K562 (cell line): ENCODE data around the gene CCDC60. TPM values are rescaled to one million over a fixed set of nuclear protein-coding genes. Genes with fewer than 3 reads are reported as not detected.

Experiments
- ATAC-seq: fragments of 200-7000 bp; cut with Tn5 transposase; 3 replicates; pipeline ENCODE4 v1.9.1; 2020; ENCODE audit warnings: moderate library complexity
- BruUV-seq: library from RNA; stranded (reverse); fragments of 400-500 nt; replicated peaks from 2 replicates; lab custom pipeline; 2021; lab: Mats Ljungman, UMichigan
- CTCF ChIA-PET: fragments of 300-600 bp; formaldehyde crosslinking; extraction: SDS; loops from one replicate; lab custom pipeline; 2021; ENCODE audit warnings: low intra/inter-chr PET ratio; lab: Yijun Ruan, JAX
- POLR2A ChIA-PET: fragments of 300-600, 350-650 bp; sonication (Branson Sonifier 250); formaldehyde crosslinking; extraction: SDS; loops from one replicate; lab custom pipeline; 2021; ENCODE audit warnings: antibody characterized with exemption, inconsistent platforms; lab: Yijun Ruan, JAX
- DNase-seq, 4 experiments: peaks; one replicate each; pipeline versions ENCODE4 v3.0.0 to v3.0.0-alpha.2; 2011 to 2018; ENCODE audit warnings: low spot score in 3 of 4, mixed read lengths in 3 of 4; ENCODE audit errors: extremely low read depth in 1 of 4
- FAIRE-seq: peaks from 2 replicates; lab custom pipeline; 2011; peaks lifted over from hg19 to GRCh38; lab: Jason Lieb, UNC
- H2AFZ ChIP-seq: 2 replicates; pipeline ENCODE4 v1.6.0; 2011; ENCODE audit warnings: low read depth, low read length, control low read depth, inconsistent platforms
- H3K27ac ChIP-seq: fragments of 200-600 bp; 3 replicates; pipeline ENCODE4 v1.8.0; 2011; ENCODE audit warnings: low read depth, mild to moderate bottlenecking, control low read depth, inconsistent platforms, low read length, moderate library complexity, mixed read lengths; ENCODE audit errors: extremely low read depth
- H3K27me3 ChIP-seq, 2 experiments: fragments of 300-600 bp in 1 of 2; 2 replicates in 1 of 2; 3 replicates in 1 of 2; pipeline versions ENCODE4 v1.6.0 to v1.8.0; 2011; ENCODE audit warnings: inconsistent platforms in 2 of 2, low read length in 2 of 2, mild to moderate bottlenecking in 1 of 2, mixed read lengths in 1 of 2, moderate library complexity in 1 of 2; ENCODE audit not compliant: control insufficient read depth in 2 of 2, insufficient read depth in 2 of 2
- H3K36me3 ChIP-seq: fragments of 300-600 bp; 3 replicates; pipeline ENCODE4 v1.8.0; 2011; ENCODE audit warnings: mild to moderate bottlenecking, low read length, inconsistent platforms; ENCODE audit not compliant: control insufficient read depth, insufficient read depth
- H3K4me1 ChIP-seq, 2 experiments: fragments of 200-600 bp in 1 of 2; replicated peaks in 1 of 2; 2 replicates in 1 of 2; 3 replicates in 1 of 2; pipeline versions ENCODE4 v1.5.1 to v1.8.0; 2011; ENCODE audit warnings: inconsistent platforms in 2 of 2, low read length in 2 of 2, mild to moderate bottlenecking in 1 of 2, mixed read lengths in 1 of 2, moderate library complexity in 1 of 2; ENCODE audit not compliant: control insufficient read depth in 2 of 2, insufficient read depth in 2 of 2
- H3K4me2 ChIP-seq: 2 replicates; pipeline ENCODE4 v1.6.1; 2011; ENCODE audit warnings: low read length, control low read depth, inconsistent platforms, mixed read lengths; ENCODE audit not compliant: insufficient read depth
- H3K4me3 ChIP-seq: fragments of 200-600 bp; sonication (generic), shearing (Covaris generic); 2 replicates; pipeline ENCODE4 v1.5.1; 2016; ENCODE audit warnings: control low read depth, inconsistent platforms
- H3K79me2 ChIP-seq: fragments of 200-600 bp; 3 replicates; pipeline ENCODE4 v1.8.0; 2011; ENCODE audit warnings: low read length, inconsistent platforms; ENCODE audit not compliant: control insufficient read depth, insufficient read depth
- H3K9ac ChIP-seq, 2 experiments: 2 replicates each; pipeline versions ENCODE4 v1.6.0 to v1.6.1; 2011; ENCODE audit warnings: low read depth in 2 of 2, low read length in 2 of 2, control low read depth in 1 of 2, inconsistent platforms in 1 of 2, mild to moderate bottlenecking in 1 of 2, mixed read lengths in 1 of 2; ENCODE audit not compliant: insufficient read depth in 1 of 2
- H3K9me1 ChIP-seq: one replicate; pipeline ENCODE4 v1.6.0; 2011; ENCODE audit warnings: inconsistent platforms, mild to moderate bottlenecking, low read length, moderate library complexity; ENCODE audit not compliant: control insufficient read depth, insufficient read depth
- H3K9me3 ChIP-seq: replicated peaks from 2 replicates; pipeline ENCODE4 v1.5.1; 2011; ENCODE audit warnings: low read depth, low read length, inconsistent platforms; ENCODE audit not compliant: control insufficient read depth, insufficient read depth
- H4K20me1 ChIP-seq: replicated peaks from 2 replicates; pipeline ENCODE4 v1.6.1; 2011; ENCODE audit warnings: low read length, inconsistent platforms, mixed read lengths; ENCODE audit not compliant: control insufficient read depth, insufficient read depth
- COPS2 ChIP-seq: fragments of 450-650 bp; conservative IDR thresholded peaks from 2 replicates; pipeline ENCODE4 v1.6.1; 2016; ENCODE audit warnings: mild to moderate bottlenecking, moderate library complexity
- FUS ChIP-seq: fragments of 200-400 bp; formaldehyde crosslinking; optimal IDR thresholded peaks from 2 replicates; pipeline ENCODE3; 2017; ENCODE audit warnings: low read depth, low read length
- IRF2 ChIP-seq: sonication (generic); formaldehyde crosslinking; IDR thresholded peaks from 2 replicates; pipeline ENCODE4 v1.8.1; 2022; ENCODE audit warnings: mild to moderate bottlenecking, missing genetic modification reagents
- MEF2D ChIP-seq: conservative IDR thresholded peaks from 2 replicates; pipeline ENCODE4 v1.6.1; 2016; ENCODE audit warnings: low read depth, missing genetic modification characterization, missing compliant biosample characterization
- PHTF2 ChIP-seq: fragments of 250-450 bp; sonication (Bioruptor Pico); IDR thresholded peaks from 2 replicates; pipeline ENCODE4 v1.5.0; 2021; ENCODE audit warnings: mild to moderate bottlenecking
- SRSF1 ChIP-seq: fragments of 200-400 bp; formaldehyde crosslinking; IDR thresholded peaks from 2 replicates; pipeline ENCODE4 v1.6.1; 2017; ENCODE audit warnings: mild to moderate bottlenecking, low read depth, low read length, moderate library complexity
- TAF1 ChIP-seq: IDR thresholded peaks from 2 replicates; pipeline ENCODE4 v1.6.1; 2011; ENCODE audit warnings: mild to moderate bottlenecking, low read length, moderate library complexity; ENCODE audit not compliant: insufficient read depth, control insufficient read depth, severe bottlenecking; ENCODE audit errors: extremely low read depth
- TAF9B ChIP-seq: fragments of 450-650 bp; IDR thresholded peaks from 2 replicates; pipeline ENCODE4 v1.6.1; 2018; ENCODE audit warnings: mild to moderate bottlenecking; ENCODE audit not compliant: partially characterized antibody
- ZNF143 ChIP-seq: sonication (generic); formaldehyde crosslinking; IDR thresholded peaks from 2 replicates; pipeline ENCODE4 v1.9.0; 2022; ENCODE audit warnings: mild to moderate bottlenecking, missing genetic modification reagents
- ZNF174 ChIP-seq: fragments of 250-450 bp; sonication (Bioruptor Pico); IDR thresholded peaks from 2 replicates; pipeline ENCODE4 v1.4.0; 2020; ENCODE audit warnings: mild to moderate bottlenecking
- ZNF263 ChIP-seq: sonication (generic); formaldehyde crosslinking; IDR thresholded peaks from 2 replicates; pipeline ENCODE4 v1.8.0; 2022; ENCODE audit warnings: mild to moderate bottlenecking, missing genetic modification reagents, borderline replicate concordance
- ZNF444 ChIP-seq: fragments of 250-450 bp; sonication (Bioruptor Pico); IDR thresholded peaks from 2 replicates; pipeline ENCODE4 v1.4.0; 2020; ENCODE audit warnings: mild to moderate bottlenecking, moderate library complexity
- ZNF778 ChIP-seq: fragments of 450-650 bp; formaldehyde crosslinking; IDR thresholded peaks from 2 replicates; pipeline ENCODE4 v1.4.0; 2020; ENCODE audit warnings: mild to moderate bottlenecking, moderate library complexity
- WGBS: fragments of 100-300 bp; shearing (Covaris generic); methylation state at CpG from one replicate; pipeline ENCODE4 v1.1.6; 2016; ENCODE audit warnings: low coverage, mixed read lengths; ENCODE audit not compliant: insufficient coverage; ENCODE audit errors: missing lambda C conversion rate; 5-methylcytosine and 5-hydroxymethylcytosine counted together
- in situ Hi-C: fragments of 300-500 bp; cut with MboI; formaldehyde crosslinking; loops from 4 replicates; pipeline ENCODE4 v1.15.0; 2018; ENCODE audit warnings: inconsistent platforms, mixed read lengths
- intact Hi-C: fragments of 100-400 bp; cut with micrococcal nuclease; formaldehyde crosslinking; loops from 2 replicates; pipeline ENCODE4 v1.14.2; 2022
- polyA plus RNA-seq, 8 experiments: library from polyadenylated mRNA; depleted of rRNA in 4 of 8; stranded (reverse) in 5 of 8; unstranded in 3 of 8; fragments of >200 nt; fragmentation: Nextera tagmentation in 2 of 8; fragmentation: Illumina TruSeq in 1 of 8; extraction: Ambion mirVana in 2 of 8; extraction: Trizol in 1 of 8; gene quantifications; 2 replicates each; pipeline versions ENCODE4 v1.2.1 to v1.2.3, GENCODE V29; 2011 to 2014; ENCODE audit warnings: inconsistent platforms in 1 of 8, missing spikeins in 1 of 8
- total RNA-seq, 7 experiments: library from RNA; depleted of rRNA in 6 of 7; stranded (reverse); fragments of >200 nt in 6 of 7; fragmentation: Illumina TruSeq in 2 of 7; extraction: Trizol in 2 of 7; gene quantifications; 2 replicates each; pipeline versions ENCODE4 v1.2.1 to v1.2.3, GENCODE V29; 2011 to 2021; ENCODE audit warnings: low replicate concordance in 1 of 7
- TF ChIP-seq, protein P1 (sequence below): fragments of 150-350 bp; conservative IDR thresholded peaks from 2 replicates; pipeline ENCODE4 v1.6.1; 2014; ENCODE audit warnings: low read length
- TF ChIP-seq, protein P2 (sequence below): fragments of 250-450 bp; sonication (Bioruptor Pico); IDR thresholded peaks from 2 replicates; pipeline ENCODE4 v1.5.0; 2020; ENCODE audit warnings: mild to moderate bottlenecking

CCDC60 gene
- total and polyA plus RNA-seq, 9 of the 15 experiments (the other 6 are each of a cell fraction or from before 2014, with no cell fraction given): not detected

DNA sequence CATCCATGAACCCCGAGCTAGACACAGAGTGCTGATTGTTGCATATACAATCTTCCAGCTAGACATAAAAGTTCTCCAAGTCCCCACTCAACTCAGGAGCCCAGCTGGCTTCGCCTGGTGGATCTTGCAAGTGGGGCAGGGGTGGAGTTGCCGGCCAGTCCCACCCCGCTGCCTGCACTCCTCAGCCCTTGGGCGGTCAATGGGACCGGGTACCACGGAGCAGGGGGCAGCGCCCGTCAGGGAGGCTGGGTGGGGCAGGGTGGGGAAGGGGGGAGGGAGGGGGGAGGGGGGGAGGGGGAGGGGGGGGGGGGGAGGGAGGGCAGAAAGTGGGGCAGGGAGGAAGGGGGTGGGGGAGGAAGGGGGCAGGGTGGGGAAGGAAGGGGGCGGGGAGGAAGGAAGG is 63.0 kb downstream of the CCDC60 start:
- H2AFZ ChIP-seq: no peak overlapping the region
- FAIRE-seq: no peak
- H3K27ac ChIP-seq: no peak overlapping the region
- no peaks in the 10 kb centered on the region for H3K9me1 ChIP-seq
- ChIA-PET CTCF (no interaction called here), POLR2A (no interaction called here)
- no peaks in the 10 kb centered on the region for H3K36me3 ChIP-seq
- intact Hi-C loops (no loop called here), in situ Hi-C loops (no loop called here)
- no peak for TF ChIP-seq PHTF2 (CRISPR knock-in tag)
- no peak for TF ChIP-seq COPS2
- TF ChIP-seq FUS: no peak
- no peak for TF ChIP-seq ZNF444 (CRISPR knock-in tag)
- no peak for TF ChIP-seq TAF1
- TF ChIP-seq ZNF143 (CRISPR knock-in tag): no peak
- TF ChIP-seq SRSF1: no peak
- TF ChIP-seq IRF2: no peak
- TF ChIP-seq TAF9B: no peak
- TF ChIP-seq ZNF263 (CRISPR knock-in tag): no peak
- TF ChIP-seq ZNF174 (CRISPR knock-in tag): no peak
- TF ChIP-seq, protein P1, sequence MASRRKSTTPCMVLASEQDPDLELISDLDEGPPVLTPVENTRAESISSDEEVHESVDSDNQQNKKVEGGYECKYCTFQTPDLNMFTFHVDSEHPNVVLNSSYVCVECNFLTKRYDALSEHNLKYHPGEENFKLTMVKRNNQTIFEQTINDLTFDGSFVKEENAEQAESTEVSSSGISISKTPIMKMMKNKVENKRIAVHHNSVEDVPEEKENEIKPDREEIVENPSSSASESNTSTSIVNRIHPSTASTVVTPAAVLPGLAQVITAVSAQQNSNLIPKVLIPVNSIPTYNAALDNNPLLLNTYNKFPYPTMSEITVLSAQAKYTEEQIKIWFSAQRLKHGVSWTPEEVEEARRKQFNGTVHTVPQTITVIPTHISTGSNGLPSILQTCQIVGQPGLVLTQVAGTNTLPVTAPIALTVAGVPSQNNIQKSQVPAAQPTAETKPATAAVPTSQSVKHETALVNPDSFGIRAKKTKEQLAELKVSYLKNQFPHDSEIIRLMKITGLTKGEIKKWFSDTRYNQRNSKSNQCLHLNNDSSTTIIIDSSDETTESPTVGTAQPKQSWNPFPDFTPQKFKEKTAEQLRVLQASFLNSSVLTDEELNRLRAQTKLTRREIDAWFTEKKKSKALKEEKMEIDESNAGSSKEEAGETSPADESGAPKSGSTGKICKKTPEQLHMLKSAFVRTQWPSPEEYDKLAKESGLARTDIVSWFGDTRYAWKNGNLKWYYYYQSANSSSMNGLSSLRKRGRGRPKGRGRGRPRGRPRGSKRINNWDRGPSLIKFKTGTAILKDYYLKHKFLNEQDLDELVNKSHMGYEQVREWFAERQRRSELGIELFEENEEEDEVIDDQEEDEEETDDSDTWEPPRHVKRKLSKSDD: no peak
- TF ChIP-seq, protein P2, sequence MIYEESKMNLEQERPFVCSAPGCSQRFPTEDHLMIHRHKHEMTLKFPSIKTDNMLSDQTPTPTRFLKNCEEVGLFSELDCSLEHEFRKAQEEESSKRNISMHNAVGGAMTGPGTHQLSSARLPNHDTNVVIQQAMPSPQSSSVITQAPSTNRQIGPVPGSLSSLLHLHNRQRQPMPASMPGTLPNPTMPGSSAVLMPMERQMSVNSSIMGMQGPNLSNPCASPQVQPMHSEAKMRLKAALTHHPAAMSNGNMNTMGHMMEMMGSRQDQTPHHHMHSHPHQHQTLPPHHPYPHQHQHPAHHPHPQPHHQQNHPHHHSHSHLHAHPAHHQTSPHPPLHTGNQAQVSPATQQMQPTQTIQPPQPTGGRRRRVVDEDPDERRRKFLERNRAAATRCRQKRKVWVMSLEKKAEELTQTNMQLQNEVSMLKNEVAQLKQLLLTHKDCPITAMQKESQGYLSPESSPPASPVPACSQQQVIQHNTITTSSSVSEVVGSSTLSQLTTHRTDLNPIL (CRISPR knock-in tag): no peak
- TF ChIP-seq ZNF778 (CRISPR knock-in tag): no peak
- no peak for TF ChIP-seq MEF2D (tag)
- WGBS: 0% methylated on average over 3 of the region's 10 CpGs
- no peaks in the 10 kb centered on the region for H4K20me1 ChIP-seq
- no peak overlapping the region for H3K4me3 ChIP-seq
- H3K9ac ChIP-seq: no peak overlapping the region
- no peaks in the 10 kb centered on the region for H3K79me2 ChIP-seq
- no peaks in the 10 kb centered on the region for H3K4me1 ChIP-seq
- H3K4me2 ChIP-seq: no peak overlapping the region
- BruUV-seq: no TSS peak
- no peaks in the 10 kb centered on the region for H3K9me3 ChIP-seq
- H3K27me3 ChIP-seq: no peaks in the 10 kb centered on the region
- no peak for ATAC-seq
- no peak for DNase-seq
